ENCODE results near the gene ENPEP. TPM values are rescaled to one million over a fixed set of nuclear protein-coding genes. Genes with fewer than 3 reads are reported as not detected.

Gene ENPEP
- total RNA-seq, 1 experiment from 2014 or later: not detected

GRCh38 chr4:110610620-110610939 lies 134.6 kb downstream of the ENPEP start:
- TF ChIP-seq EZH2phosphoT487 (IDR thresholded peaks at IDR 0.05; ENCODE audit: borderline replicate concordance, low read length): no peak
- TF ChIP-seq CTCF (conservative IDR thresholded peaks at IDR 0.05; ENCODE audit: low read depth, low read length): no peak
- TF ChIP-seq EZH2 (IDR thresholded peaks at IDR 0.05; ENCODE audit: low read length, unreplicated experiment): no peak
- intact Hi-C loops (cut with micrococcal nuclease): no loop called here
- H3K27me3 ChIP-seq (ENCODE audit: low read length): peaks cover 23% of the 10 kb centered on the region
- H3K4me2 ChIP-seq (ENCODE audit: low read length): no peak overlapping the region
- peaks cover 9% of the 10 kb centered on the region for H3K4me1 ChIP-seq (ENCODE audit: insufficient read depth, low read length)
- H3K9me2 ChIP-seq (replicated peaks; ENCODE audit: low read length): no peaks in the 10 kb centered on the region
- ChIA-PET POLR2A (ENCODE audit: unreplicated experiment) (no interaction called here), CTCF (no interaction called here)
- no peak overlapping the region for H3K4me3 ChIP-seq (ENCODE audit: low read length)
- no peaks in the 10 kb centered on the region for H3K36me3 ChIP-seq (ENCODE audit: low read depth, low read length)
- H3K9me3 ChIP-seq (ENCODE audit: low read length): no peaks in the 10 kb centered on the region
- no peaks in the 10 kb centered on the region for H3K79me2 ChIP-seq (ENCODE audit: low read length)
- no TSS peak for BruUV-seq (replicated peaks)
- H2AFZ ChIP-seq (ENCODE audit: low read length): no peak overlapping the region
- no peaks in the 10 kb centered on the region for H3F3A ChIP-seq (ENCODE audit: low read length, unreplicated experiment)
- H3K27ac ChIP-seq (ENCODE audit: low read length): no peak overlapping the region
- no peak overlapping the region for H3K9ac ChIP-seq (ENCODE audit: low read length)
- ATAC-seq (no peak), DNase-seq (no peak)
- no peaks in the 10 kb centered on the region for H4K20me1 ChIP-seq (ENCODE audit: low read length)

- Histone ChIP-seq H3K9me3 (ENCODE audit: low read length) (no peaks in the 10 kb centered on the region), H3K4me3 (ENCODE audit: low read length) (no peak overlapping the region), H3K27ac (ENCODE audit: low read length) (no peak overlapping the region), H3K9me2 (replicated peaks; ENCODE audit: low read length) (no peaks in the 10 kb centered on the region), H3K9ac (ENCODE audit: low read length) (no peak overlapping the region), H2AFZ (ENCODE audit: low read length) (no peak overlapping the region), H3K27me3 (ENCODE audit: low read length) (peaks cover 29% of the 10 kb centered on the region), H3F3A (ENCODE audit: low read length, unreplicated experiment) (no peaks in the 10 kb centered on the region), H3K36me3 (ENCODE audit: low read depth, low read length) (no peaks in the 10 kb centered on the region), H4K20me1 (ENCODE audit: low read length) (no peaks in the 10 kb centered on the region), H3K4me1 (ENCODE audit: insufficient read depth, low read length) (peaks cover 9% of the 10 kb centered on the region), H3K79me2 (ENCODE audit: low read length) (no peaks in the 10 kb centered on the region), H3K4me2 (ENCODE audit: low read length) (no peak overlapping the region)
- ATAC-seq: no peak
- DNase-seq: no peak
- BruUV-seq (replicated peaks): no TSS peak
- POLR2A ChIA-PET (ENCODE audit: unreplicated experiment): no interaction called here
- CTCF ChIA-PET: no interaction called here
- intact Hi-C loops (cut with micrococcal nuclease): no loop called here
- TF ChIP-seq EZH2 (IDR thresholded peaks at IDR 0.05; ENCODE audit: low read length, unreplicated experiment) (no peak), CTCF (conservative IDR thresholded peaks at IDR 0.05; ENCODE audit: low read depth, low read length) (no peak)
Measured at GRCh38 chr4:110610940-110611831, 135.2 kb downstream of the ENPEP start.

GRCh38 chr4:110611968-110612447 lies 136.1 kb downstream of the ENPEP start:
- peaks cover 37% of the 10 kb centered on the region for H3K27me3 ChIP-seq (ENCODE audit: low read length)
- CTCF ChIA-PET: no interaction called here
- H3K9me3 ChIP-seq (ENCODE audit: low read length): no peaks in the 10 kb centered on the region
- H3K9ac ChIP-seq (ENCODE audit: low read length): no peak overlapping the region
- H4K20me1 ChIP-seq (ENCODE audit: low read length): no peaks in the 10 kb centered on the region
- no peaks in the 10 kb centered on the region for H3K9me2 ChIP-seq (replicated peaks; ENCODE audit: low read length)
- no TSS peak for BruUV-seq (replicated peaks)
- H3K4me3 ChIP-seq (ENCODE audit: low read length): no peak overlapping the region
- DNase-seq: no peak
- H3K4me2 ChIP-seq (ENCODE audit: low read length): no peak overlapping the region
- no peak overlapping the region for H3K27ac ChIP-seq (ENCODE audit: low read length)
- no peaks in the 10 kb centered on the region for H3K79me2 ChIP-seq (ENCODE audit: low read length)
- intact Hi-C loops (cut with micrococcal nuclease): no loop called here
- H3K4me1 ChIP-seq (ENCODE audit: insufficient read depth, low read length): peaks cover 9% of the 10 kb centered on the region
- no peak overlapping the region for H2AFZ ChIP-seq (ENCODE audit: low read length)
- POLR2A ChIA-PET (ENCODE audit: unreplicated experiment): no interaction called here
- no peak for TF ChIP-seq EZH2phosphoT487 (IDR thresholded peaks at IDR 0.05; ENCODE audit: borderline replicate concordance, low read length)
- no peak for TF ChIP-seq EZH2 (IDR thresholded peaks at IDR 0.05; ENCODE audit: low read length, unreplicated experiment)
- TF ChIP-seq CTCF (conservative IDR thresholded peaks at IDR 0.05; ENCODE audit: low read depth, low read length): no peak
- ATAC-seq: no peak
- no peaks in the 10 kb centered on the region for H3K36me3 ChIP-seq (ENCODE audit: low read depth, low read length)
- H3F3A ChIP-seq (ENCODE audit: low read length, unreplicated experiment): no peaks in the 10 kb centered on the region

All from PC-3 (cell line).